GM19025 (cell line): ENCODE results near the gene FDCSP.
"Not testable (repeated sequence)": the region's sequence is repeated elsewhere in the genome, so short reads cannot be mapped to it uniquely, and the experiment has no call there.

Source experiments
- ATAC-seq: cut with Tn5 transposase; IDR thresholded peaks from one replicate; pipeline ENCODE4 v1.9.1; 2021; ENCODE audit warnings: mild to moderate bottlenecking, low read depth, moderate library complexity; ENCODE audit not compliant: unreplicated experiment

The FDCSP gene

DNA sequence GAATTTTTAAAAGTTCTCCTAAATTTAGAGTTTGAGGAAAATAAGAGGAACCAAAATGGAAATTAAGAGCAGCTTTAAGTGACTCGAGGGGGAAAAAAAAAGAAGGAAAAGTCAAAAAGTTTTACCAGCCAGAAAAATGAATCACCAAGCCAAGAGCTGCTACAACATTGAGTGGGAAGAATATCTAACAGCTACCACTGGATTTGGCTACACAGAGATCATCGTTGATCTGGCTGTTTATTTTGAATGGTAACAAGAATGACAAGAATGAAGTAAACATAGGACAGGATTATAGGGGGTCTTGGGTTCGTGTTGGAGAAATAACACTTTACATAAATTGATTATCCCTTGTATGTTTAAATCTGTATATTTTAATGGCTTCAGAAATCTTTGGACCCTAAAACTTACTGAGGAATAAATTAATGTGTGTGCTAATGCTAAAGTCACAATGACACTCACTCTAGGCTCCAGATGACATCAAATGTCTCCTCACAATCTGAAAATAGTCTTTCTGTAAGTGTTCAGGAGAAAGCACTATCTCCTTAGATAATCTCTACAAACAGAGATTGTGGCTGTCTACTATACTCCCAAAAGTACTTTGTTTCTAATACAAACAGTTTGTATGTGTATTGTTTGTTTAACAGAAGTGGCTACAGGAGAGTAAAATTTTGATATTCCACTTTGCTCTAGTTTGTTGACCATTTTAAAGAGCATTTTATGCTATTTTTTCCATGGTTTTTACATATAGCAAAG is 13.4 kb downstream of the FDCSP start:
- no peak for ATAC-seq

- no peak for ATAC-seq
Measured at GRCh38 chr4:70239884-70240591, 14.1 kb downstream of the FDCSP start.

DNA sequence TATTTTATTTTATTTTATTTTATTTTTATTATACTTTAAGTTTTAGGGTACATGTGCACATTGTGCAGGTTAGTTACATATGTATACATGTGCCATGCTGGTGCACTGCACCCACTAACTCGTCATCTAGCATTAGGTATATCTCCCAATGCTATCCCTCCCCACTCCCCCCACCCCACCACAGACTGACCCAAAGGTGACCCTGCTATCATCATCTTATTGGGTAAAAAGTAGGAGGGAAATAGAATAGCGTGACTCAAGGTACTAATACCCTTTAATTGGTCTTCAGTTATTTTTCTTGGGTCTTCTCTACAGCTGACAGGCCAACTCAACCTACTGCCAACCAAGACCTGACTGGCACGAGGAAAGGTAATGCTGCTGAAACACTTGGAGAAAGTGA is 16.4 kb downstream of the FDCSP start, which contains the start of gene CSN3:
CSN3 (plus strand) TSS at position 301 of the 400 bp plus-strand sequence. CDS start 2,223 bp downstream, outside the sequence.
- ATAC-seq = not testable (repeated sequence)

- no peak for ATAC-seq
Measured at GRCh38 chr4:70243091-70243490, 17.2 kb downstream of the FDCSP start.

DNA sequence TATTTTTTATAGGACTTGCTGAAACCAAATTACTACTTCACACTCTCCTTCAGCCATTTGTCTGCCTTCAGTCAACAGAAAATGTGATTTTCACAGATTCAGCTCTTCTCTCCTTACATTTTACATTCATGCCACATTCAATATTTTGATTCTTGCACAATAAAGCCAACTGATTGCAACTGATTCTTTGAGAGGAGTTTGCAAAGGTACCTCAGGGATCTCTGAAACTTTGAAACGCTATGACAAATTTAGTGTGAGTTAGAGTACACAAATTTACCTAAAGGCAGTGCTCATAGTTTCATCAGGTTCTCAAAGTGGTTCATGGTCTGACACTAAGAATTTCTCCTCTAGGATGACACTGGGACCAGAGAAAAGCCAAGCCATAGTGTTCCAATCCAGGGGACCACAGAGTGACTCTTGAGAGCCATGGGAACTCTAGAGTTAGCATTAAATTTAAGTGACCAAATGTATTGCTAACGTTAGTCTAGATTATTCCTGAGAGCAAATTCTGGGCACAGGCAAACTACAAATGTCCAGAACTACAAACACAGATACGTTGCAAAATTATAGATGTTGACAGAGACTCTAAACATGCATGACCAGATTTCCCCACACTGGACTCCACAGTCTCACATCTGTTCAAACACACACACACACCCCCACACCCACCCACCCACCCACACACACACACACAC is 25.5 kb downstream of the FDCSP start:
- ATAC-seq = no peak

DNA sequence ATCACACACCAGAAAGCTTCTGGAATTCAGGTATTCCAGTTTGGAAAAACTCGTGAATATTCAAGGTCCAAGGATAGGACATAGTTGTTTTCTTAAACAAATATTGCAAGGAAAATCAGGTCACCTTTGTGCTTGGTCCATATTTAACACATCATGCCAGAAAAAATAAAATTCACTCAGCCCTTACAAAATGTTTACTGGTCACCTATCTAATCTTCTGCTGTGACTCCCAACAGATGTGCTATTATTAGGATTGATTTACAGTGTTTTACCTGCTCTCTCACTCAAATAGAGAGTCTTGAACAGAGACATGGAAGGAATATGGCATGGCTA is 26.0 kb downstream of the FDCSP start:
- no peak for ATAC-seq

DNA sequence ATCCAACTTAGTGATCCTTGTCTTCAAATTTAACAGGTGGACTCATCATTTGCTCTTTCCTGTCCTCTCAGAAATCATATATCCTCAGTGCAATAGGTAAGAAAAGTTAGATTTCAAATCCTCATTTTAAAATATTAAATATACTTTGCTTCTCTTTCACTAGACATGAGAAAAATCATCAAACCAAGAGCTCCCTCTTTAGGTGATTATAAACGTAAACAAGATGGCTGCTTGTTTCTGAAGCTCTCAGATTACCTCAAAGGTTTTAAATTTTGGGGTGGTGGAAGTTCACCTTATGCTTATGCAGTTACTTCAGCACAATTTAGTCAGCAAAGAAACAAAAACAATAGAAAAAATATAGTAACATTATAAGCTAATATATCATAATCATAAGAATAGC is 43.8 kb downstream of the FDCSP start:
- no peak for ATAC-seq

GRCh38 chr4:70277121-70277520 is 51.2 kb downstream of the FDCSP start:
- ATAC-seq = no peak

DNA sequence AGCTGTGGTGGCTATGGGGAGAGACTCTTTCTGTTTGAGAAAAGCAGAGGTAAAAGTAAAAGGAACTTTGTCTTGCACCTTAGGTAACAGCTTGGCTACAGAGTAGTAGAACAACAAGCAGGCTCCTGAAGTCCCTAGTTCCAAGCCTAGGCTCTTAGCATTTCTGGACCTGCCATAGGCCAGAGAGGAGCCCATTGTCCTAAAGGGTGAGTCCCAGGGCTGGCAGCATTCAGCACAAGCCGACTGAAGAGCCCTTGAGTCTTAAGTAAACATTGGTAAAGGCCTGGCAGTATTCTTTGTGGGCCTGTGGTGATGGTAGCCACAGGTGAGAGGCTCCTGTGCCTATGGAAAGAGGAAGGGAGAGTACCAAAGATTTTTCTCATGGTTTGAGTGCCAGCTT is 54.6 kb downstream of the FDCSP start:
- ATAC-seq = no peak
